H1 (cell line): Measurements from ENCODE around the gene CHMP4B. TPM values are rescaled to one million over a fixed set of nuclear protein-coding genes. Genes with fewer than 3 reads are reported as not detected.

Experiments
- CTCF ChIA-PET: fragments of 300-600 bp; sonication (Branson Sonifier 250); formaldehyde crosslinking; loops from one replicate; lab custom pipeline; 2021; ENCODE audit not compliant: partially characterized antibody; lab: Charles Lee
- POLR2A ChIA-PET: fragments of 300-600 bp; sonication (Branson Sonifier 250); formaldehyde crosslinking; loops from one replicate; lab custom pipeline; 2021; ENCODE audit warnings: inconsistent platforms; ENCODE audit not compliant: partially characterized antibody; lab: Charles Lee
- DNase-seq, 2 experiments: peaks; one replicate each; pipeline versions ENCODE4 v3.0.0 to v3.0.0-alpha.2; 2010 to 2022; ENCODE audit warnings: low spot score in 2 of 2, low read depth in 1 of 2, mixed read lengths in 1 of 2
- FAIRE-seq: peaks from 2 replicates; lab custom pipeline; 2011; peaks lifted over from hg19 to GRCh38; lab: Jason Lieb, UNC
- H2AFZ ChIP-seq: 2 replicates; pipeline ENCODE4 v1.8.1; 2012; ENCODE audit warnings: low read length, inconsistent platforms
- H2AK5ac ChIP-seq: 2 replicates; pipeline ENCODE4 v1.6.1; 2013; ENCODE audit warnings: low read depth, low read length
- H2BK120ac ChIP-seq: replicated peaks from 2 replicates; pipeline ENCODE3; 2013; ENCODE audit warnings: low read depth, low read length, inconsistent platforms
- H2BK12ac ChIP-seq: 2 replicates; pipeline ENCODE4 v1.6.1; 2013; ENCODE audit warnings: low read depth, low read length
- H2BK15ac ChIP-seq: 2 replicates; pipeline ENCODE4 v1.6.1; 2013; ENCODE audit warnings: low read length
- H2BK20ac ChIP-seq: 2 replicates; pipeline ENCODE4 v1.6.1; 2013; ENCODE audit warnings: low read length
- H2BK5ac ChIP-seq: 2 replicates; pipeline ENCODE4 v1.6.1; 2013; ENCODE audit warnings: low read depth, low read length
- H3K14ac ChIP-seq: 2 replicates; pipeline ENCODE4 v1.6.1; 2013; ENCODE audit warnings: inconsistent platforms; ENCODE audit not compliant: insufficient read length
- H3K18ac ChIP-seq: 2 replicates; pipeline ENCODE4 v1.6.1; 2013; ENCODE audit warnings: low read length; ENCODE audit errors: extremely low read depth
- H3K23ac ChIP-seq: 2 replicates; pipeline ENCODE4 v1.6.1; 2013; ENCODE audit warnings: inconsistent platforms; ENCODE audit not compliant: insufficient read length
- H3K23me2 ChIP-seq: 2 replicates; pipeline ENCODE4 v1.6.1; 2013; ENCODE audit warnings: low read depth, low read length
- H3K27ac ChIP-seq: 2 replicates; pipeline ENCODE4 v1.6.1; 2011; ENCODE audit warnings: low read depth, low read length, inconsistent platforms
- H3K27me3 ChIP-seq, 4 experiments: replicated peaks in 1 of 4; 1 replicate in 1 of 4; 2 replicates in 3 of 4; pipeline versions ENCODE4 v1.6.1 to v1.8.1; 2011 to 2013; ENCODE audit warnings: low read length in 3 of 4, mild to moderate bottlenecking in 3 of 4, inconsistent platforms in 2 of 4, mixed read lengths in 2 of 4, moderate library complexity in 1 of 4; ENCODE audit not compliant: control insufficient read depth in 3 of 4, insufficient read depth in 3 of 4; ENCODE audit errors: extremely low read depth in 1 of 4
- H3K36me3 ChIP-seq, 4 experiments: 2 replicates each; pipeline versions ENCODE4 v1.6.1 to v1.8.1; 2011 to 2013; ENCODE audit warnings: mild to moderate bottlenecking in 4 of 4, low read length in 3 of 4, moderate library complexity in 2 of 4, control low read depth in 1 of 4, inconsistent platforms in 1 of 4; ENCODE audit not compliant: insufficient read depth in 4 of 4, control insufficient read depth in 2 of 4
- H3K4ac ChIP-seq: replicated peaks from 2 replicates; pipeline ENCODE3; 2013; ENCODE audit warnings: low read length, low read depth, mixed read lengths, inconsistent platforms; ENCODE audit not compliant: insufficient read length
- H3K4me1 ChIP-seq, 4 experiments: replicated peaks in 1 of 4; 1 replicate in 1 of 4; 2 replicates in 3 of 4; pipeline versions ENCODE4 v1.6.1 to v1.8.1; 2011 to 2013; ENCODE audit warnings: low read length in 3 of 4, inconsistent platforms in 2 of 4, mixed read lengths in 1 of 4; ENCODE audit not compliant: insufficient read depth in 4 of 4, control insufficient read depth in 3 of 4
- H3K4me2 ChIP-seq, 2 experiments: 2 replicates each; pipeline versions ENCODE4 v1.6.1 to v1.8.1; 2011 to 2013; ENCODE audit warnings: low read depth in 2 of 2, low read length in 2 of 2, control low read depth in 1 of 2, inconsistent platforms in 1 of 2, mild to moderate bottlenecking in 1 of 2; ENCODE audit not compliant: insufficient read depth in 1 of 2
- H3K4me3 ChIP-seq, 4 experiments: fragments of 200-600, 300-600 bp in 1 of 4; sonication (generic), shearing (Covaris generic), sonication (Bioruptor Twin) in 1 of 4; 2 replicates each; pipeline versions ENCODE4 v1.5.1 to v1.8.1; 2011 to 2016; ENCODE audit warnings: low read length in 4 of 4, low read depth in 3 of 4, control low read depth in 2 of 4, inconsistent platforms in 2 of 4, mild to moderate bottlenecking in 2 of 4, mixed read lengths in 1 of 4, moderate library complexity in 1 of 4; ENCODE audit not compliant: insufficient read depth in 2 of 4; ENCODE audit errors: extremely low read depth in 1 of 4
- H3K56ac ChIP-seq: replicated peaks from 2 replicates; pipeline ENCODE3; 2013; ENCODE audit warnings: low read depth, mild to moderate bottlenecking, mixed read lengths, low read length, inconsistent platforms; ENCODE audit not compliant: insufficient read length
- H3K79me1 ChIP-seq: 2 replicates; pipeline ENCODE4 v1.6.1; 2013; ENCODE audit warnings: low read depth, low read length, control low read depth
- H3K79me2 ChIP-seq, 2 experiments: 2 replicates each; pipeline versions ENCODE4 v1.6.1 to v1.8.1; 2012 to 2013; ENCODE audit warnings: low read length in 2 of 2, mild to moderate bottlenecking in 2 of 2, inconsistent platforms in 1 of 2; ENCODE audit not compliant: insufficient read depth in 2 of 2, control insufficient read depth in 1 of 2
- H3K9ac ChIP-seq, 4 experiments: replicated peaks in 1 of 4; 1 replicate in 1 of 4; 2 replicates in 3 of 4; pipeline versions ENCODE4 v1.6.1 to v1.8.1; 2011 to 2013; ENCODE audit warnings: low read depth in 3 of 4, low read length in 3 of 4, control low read depth in 2 of 4, mild to moderate bottlenecking in 2 of 4, moderate library complexity in 2 of 4, inconsistent platforms in 1 of 4; ENCODE audit errors: extremely low read depth in 1 of 4
- H3K9me3 ChIP-seq, 2 experiments: 2 replicates each; pipeline versions ENCODE4 v1.6.1 to v1.8.1; 2012 to 2013; ENCODE audit warnings: mild to moderate bottlenecking in 2 of 2, moderate library complexity in 2 of 2, control low read depth in 1 of 2, inconsistent platforms in 1 of 2, low read depth in 1 of 2, low read length in 1 of 2, mixed read lengths in 1 of 2; ENCODE audit not compliant: insufficient read depth in 2 of 2
- H4K20me1 ChIP-seq, 2 experiments: replicated peaks in 1 of 2; 2 replicates each; pipeline versions ENCODE3 to v1.8.1; 2011 to 2013; ENCODE audit warnings: inconsistent platforms in 2 of 2, low read length in 2 of 2, mild to moderate bottlenecking in 1 of 2; ENCODE audit not compliant: insufficient read depth in 2 of 2, control insufficient read depth in 1 of 2
- H4K5ac ChIP-seq: 2 replicates; pipeline ENCODE4 v1.6.1; 2013; ENCODE audit warnings: low read length, low read depth, mixed read lengths, inconsistent platforms; ENCODE audit not compliant: insufficient read length
- H4K8ac ChIP-seq: 2 replicates; pipeline ENCODE4 v1.8.0; 2013; ENCODE audit warnings: mild to moderate bottlenecking, moderate library complexity, low read length, inconsistent platforms; ENCODE audit not compliant: insufficient read depth; ENCODE audit errors: extremely low read depth
- H4K91ac ChIP-seq: replicated peaks from 2 replicates; pipeline ENCODE3; 2013; ENCODE audit warnings: low read length, mixed read lengths, inconsistent platforms; ENCODE audit not compliant: insufficient read length
- EZH2 ChIP-seq: fragments of 200-600 bp; sonication (generic); IDR thresholded peaks from 2 replicates; pipeline ENCODE4 v1.7.1; 2012; ENCODE audit warnings: low read depth, mild to moderate bottlenecking, moderate library complexity, low read length, inconsistent platforms; ENCODE audit not compliant: severe bottlenecking
- HDAC2 ChIP-seq, 2 experiments: fragments of 300-600 bp in 1 of 2; sonication (generic) in 1 of 2; IDR thresholded peaks; 2 replicates each; pipeline ENCODE4 v1.6.1; 2011 to 2012; ENCODE audit warnings: low read depth in 2 of 2, low read length in 2 of 2, mild to moderate bottlenecking in 2 of 2, moderate library complexity in 2 of 2, borderline replicate concordance in 1 of 2, inconsistent platforms in 1 of 2
- HDAC6 ChIP-seq: IDR thresholded peaks from one replicate; pipeline ENCODE4 v1.7.1; 2012; ENCODE audit warnings: low read depth, mild to moderate bottlenecking, inconsistent platforms, low read length, moderate library complexity
- NANOG ChIP-seq: IDR thresholded peaks from 2 replicates; pipeline ENCODE4 v1.6.1; 2011; ENCODE audit warnings: low read length, low read depth, mild to moderate bottlenecking, inconsistent platforms; ENCODE audit not compliant: insufficient read depth, poor library complexity, severe bottlenecking
- POU5F1 ChIP-seq: IDR thresholded peaks from 2 replicates; pipeline ENCODE4 v1.6.1; 2011; ENCODE audit warnings: low read depth, mild to moderate bottlenecking, low read length, moderate library complexity
- RAD21 ChIP-seq, 2 experiments: IDR thresholded peaks in 1 of 2; conservative IDR thresholded peaks in 1 of 2; 2 replicates each; pipeline ENCODE4 v1.6.1; 2011; ENCODE audit warnings: low read depth in 2 of 2, low read length in 2 of 2, improper control_type of control experiment in 1 of 2, inconsistent platforms in 1 of 2, mild to moderate bottlenecking in 1 of 2, moderate library complexity in 1 of 2
- RXRA ChIP-seq: IDR thresholded peaks from 2 replicates; pipeline ENCODE4 v1.6.1; 2011; ENCODE audit warnings: low read depth, mild to moderate bottlenecking, low read length, moderate library complexity; ENCODE audit not compliant: insufficient read depth
- SIN3A ChIP-seq, 2 experiments: IDR thresholded peaks in 1 of 2; conservative IDR thresholded peaks in 1 of 2; 2 replicates each; pipeline ENCODE4 v1.6.1; 2011 to 2012; ENCODE audit warnings: low read length in 2 of 2, improper control_type of control experiment in 1 of 2, low read depth in 1 of 2, mild to moderate bottlenecking in 1 of 2
- SRF ChIP-seq: IDR thresholded peaks from 2 replicates; pipeline ENCODE4 v1.6.1; 2011; ENCODE audit warnings: mild to moderate bottlenecking, low read depth, low read length, moderate library complexity
- TAF1 ChIP-seq: IDR thresholded peaks from 2 replicates; pipeline ENCODE4 v1.6.1; 2011; ENCODE audit warnings: mild to moderate bottlenecking, low read depth, low read length
- WGBS, 2 experiments: shearing (Covaris generic) in 1 of 2; methylation state at CpG; one replicate each; pipeline versions ENCODE4 v1.1.6 to v1.1.7; 2013 to 2015; ENCODE audit warnings: low lambda C conversion rate in 2 of 2, mixed read lengths in 2 of 2, inconsistent platforms in 1 of 2, low coverage in 1 of 2, missing lambda C conversion rate in 1 of 2; ENCODE audit not compliant: insufficient replicate concordance in 2 of 2, insufficient coverage in 1 of 2, insufficient read length in 1 of 2; ENCODE audit errors: extremely low coverage in 1 of 2, missing lambda C conversion rate in 1 of 2; 5-methylcytosine and 5-hydroxymethylcytosine counted together
- polyA plus RNA-seq, 7 experiments: library from polyadenylated mRNA; depleted of rRNA in 3 of 7; stranded (reverse) in 5 of 7; unstranded in 2 of 7; fragments of >200 nt in 5 of 7; fragments of 200-250 nt in 2 of 7; gene quantifications; 1 replicate in 5 of 7; 2 replicates in 1 of 7; 4 replicates in 1 of 7; pipeline versions ENCODE4 v1.2.1 to v1.2.3, GENCODE V29; 2011 to 2013; ENCODE audit warnings: missing spikeins in 2 of 7, mixed read lengths in 2 of 7
- total RNA-seq: library from RNA; stranded (reverse); fragmentation: NEBNext Ultra II Directional; extraction: Animal tissue kit (Norgen Biotek cat#: 25700); gene quantifications from 2 replicates; pipeline ENCODE4 v1.2.1, GENCODE V29; 2021
- TF ChIP-seq, protein P1 (sequence below): IDR thresholded peaks from 2 replicates; pipeline ENCODE4 v1.6.1; 2012; ENCODE audit warnings: low read length, inconsistent platforms

Gene CHMP4B
- total and polyA plus RNA-seq, 2 of the 8 experiments (the other 6 are each of a cell fraction or from before 2014, with no cell fraction given), result 38.6 to 66.3 TPM

DNA sequence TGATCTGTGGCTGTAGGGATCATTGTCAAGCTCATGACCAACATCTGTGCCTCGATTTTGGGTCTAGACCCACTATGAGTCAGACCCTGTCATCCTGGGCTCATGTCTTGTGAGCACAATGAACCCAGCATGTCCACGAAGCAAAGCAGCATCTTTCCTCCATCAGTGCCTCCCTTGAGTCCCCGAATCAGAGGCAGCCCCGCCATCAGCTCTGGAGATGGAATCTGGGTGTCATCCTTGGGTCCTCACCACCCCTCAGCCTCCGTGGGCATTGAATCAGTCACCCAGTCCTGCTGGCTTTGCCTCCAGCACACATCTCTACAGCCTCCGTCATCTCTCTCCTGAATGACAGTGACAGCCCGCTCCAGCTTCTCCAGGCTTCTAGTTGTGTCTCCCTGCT is 56.9 kb downstream of the CHMP4B start:
- Histone ChIP-seq H4K5ac (no peak overlapping the region), H2BK120ac (no peak overlapping the region), H3K4me2 (no peak overlapping the region), H3K23me2 (no peaks in the 10 kb centered on the region), H3K18ac (no peak overlapping the region), H3K27ac (no peak overlapping the region), H3K36me3 (no peaks in the 10 kb centered on the region), H3K23ac (no peak overlapping the region), H3K9me3 (no peaks in the 10 kb centered on the region), H3K79me2 (no peaks in the 10 kb centered on the region), H4K8ac (no peak overlapping the region), H2AK5ac (no peak overlapping the region), H2BK15ac (no peak overlapping the region), H3K4me1 (peaks cover 0 to 4% (median 3%) of the 10 kb centered on the region in 4 experiments; a peak in 4 of 7 replicates), H2BK20ac (no peak overlapping the region), H2AFZ (no peak overlapping the region), H3K56ac (no peak overlapping the region), H3K4ac (no peak overlapping the region), H3K27me3 (no peaks in the 10 kb centered on the region), H3K79me1 (no peaks in the 10 kb centered on the region), H2BK5ac (no peak overlapping the region), H3K14ac (no peak overlapping the region), H3K9ac (no peak overlapping the region), H2BK12ac (no peak overlapping the region), H3K4me3 (no peak overlapping the region), H4K91ac (no peak overlapping the region), H4K20me1 (no peaks in the 10 kb centered on the region)
- FAIRE-seq, result no peak
- no peak for DNase-seq
- WGBS, 2 experiments, result 87% methylated on average over 7 of the region's 7 CpGs; no CpG with 5 or more reads in 1 of the 2 experiments
- POLR2A ChIA-PET, result no interaction called here
- CTCF ChIA-PET, result interaction anchor here (0.6 to 0.9 kb wide), 2 partner anchors 35 to 76 kb away, joined by 4 read pairs; no protein-coding TSS in a partner anchor
- TF ChIP-seq NANOG (no peak), SIN3A (conservative IDR thresholded peaks at IDR 0.05 in 1 of 2, IDR thresholded peaks at IDR 0.05 in 1 of 2; ENCODE audit: low read depth in 1 of 2, low read length in 2 of 2) (no peak), HDAC2 (IDR thresholded peaks at IDR 0.05; ENCODE audit: borderline replicate concordance in 1 of 2, low read depth in 2 of 2, low read length in 2 of 2) (no peak), POU5F1 (no peak), SRF (no peak), HDAC6 (no peak), TAF1 (no peak), EZH2 (no peak), RAD21 (IDR thresholded peaks at IDR 0.05 in 1 of 2, conservative IDR thresholded peaks at IDR 0.05 in 1 of 2; ENCODE audit: low read depth in 2 of 2, low read length in 2 of 2) (no peak), RXRA (no peak)
- TF ChIP-seq, protein P1, sequence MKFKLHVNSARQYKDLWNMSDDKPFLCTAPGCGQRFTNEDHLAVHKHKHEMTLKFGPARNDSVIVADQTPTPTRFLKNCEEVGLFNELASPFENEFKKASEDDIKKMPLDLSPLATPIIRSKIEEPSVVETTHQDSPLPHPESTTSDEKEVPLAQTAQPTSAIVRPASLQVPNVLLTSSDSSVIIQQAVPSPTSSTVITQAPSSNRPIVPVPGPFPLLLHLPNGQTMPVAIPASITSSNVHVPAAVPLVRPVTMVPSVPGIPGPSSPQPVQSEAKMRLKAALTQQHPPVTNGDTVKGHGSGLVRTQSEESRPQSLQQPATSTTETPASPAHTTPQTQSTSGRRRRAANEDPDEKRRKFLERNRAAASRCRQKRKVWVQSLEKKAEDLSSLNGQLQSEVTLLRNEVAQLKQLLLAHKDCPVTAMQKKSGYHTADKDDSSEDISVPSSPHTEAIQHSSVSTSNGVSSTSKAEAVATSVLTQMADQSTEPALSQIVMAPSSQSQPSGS, result no peak
